ENCODE results near the gene SNED1. TPM values are rescaled to one million over a fixed set of nuclear protein-coding genes. Genes with fewer than 3 reads are reported as not detected.

The SNED1 gene
- total and polyA plus RNA-seq, 2 experiments from 2014 or later: 6.1 to 29.4 TPM

DNA sequence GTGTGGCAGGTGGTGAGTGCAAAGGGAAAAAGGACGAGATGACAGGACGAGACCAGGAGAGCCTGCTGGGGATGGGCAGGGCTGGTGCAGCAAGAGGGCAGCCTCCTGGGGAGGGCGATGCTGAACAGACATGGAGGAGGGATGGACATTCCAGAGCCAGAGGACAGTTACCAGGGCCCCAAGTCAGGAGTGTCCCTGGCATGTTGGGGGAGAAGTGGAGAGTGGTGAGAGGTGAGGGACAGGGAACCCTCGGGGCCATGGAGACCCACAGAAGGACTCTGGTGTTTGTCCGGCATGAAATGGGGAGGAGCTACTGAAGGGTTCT is 84.6 kb downstream of the SNED1 start:
- in situ Hi-C loops (cut with MboI): no loop called here
- H3K4me1 ChIP-seq (ENCODE audit: insufficient read depth): no peaks in the 10 kb centered on the region
- H3K36me3 ChIP-seq (ENCODE audit: low read depth): peaks cover 25% of the 10 kb centered on the region
- H3K79me2 ChIP-seq (ENCODE audit: insufficient read depth): no peaks in the 10 kb centered on the region
- H3K9ac ChIP-seq: no peak overlapping the region
- H3K9me2 ChIP-seq (ENCODE audit: insufficient read depth): no peaks in the 10 kb centered on the region
- H3K4me3 ChIP-seq: no peak overlapping the region
- peaks cover 19% of the 10 kb centered on the region for H3F3A ChIP-seq (ENCODE audit: insufficient read depth)
- no peak overlapping the region for H3K27ac ChIP-seq
- H3K27me3 ChIP-seq (replicated peaks; ENCODE audit: insufficient read depth): no peaks in the 10 kb centered on the region
- no peaks in the 10 kb centered on the region for H4K20me1 ChIP-seq (ENCODE audit: insufficient read depth)
- TF ChIP-seq EZH2 (IDR thresholded peaks at IDR 0.05; ENCODE audit: insufficient read depth, poor library complexity, severe bottlenecking): no peak
- TF ChIP-seq EZH2phosphoT487 (IDR thresholded peaks at IDR 0.05; ENCODE audit: insufficient read depth, low read depth): no peak
- WGBS, 2 experiments (ENCODE audit: low coverage in 1 of 2, low lambda C conversion rate in 2 of 2, missing lambda C conversion rate in 2 of 2): 52 to 58% methylated on average over 5 of the region's 5 CpGs
- no peak overlapping the region for H2AFZ ChIP-seq
- H3K9me3 ChIP-seq (ENCODE audit: low read depth): no peaks in the 10 kb centered on the region
- no peak for DNase-seq
- no peak overlapping the region for H3K4me2 ChIP-seq (ENCODE audit: unreplicated experiment)

DNA sequence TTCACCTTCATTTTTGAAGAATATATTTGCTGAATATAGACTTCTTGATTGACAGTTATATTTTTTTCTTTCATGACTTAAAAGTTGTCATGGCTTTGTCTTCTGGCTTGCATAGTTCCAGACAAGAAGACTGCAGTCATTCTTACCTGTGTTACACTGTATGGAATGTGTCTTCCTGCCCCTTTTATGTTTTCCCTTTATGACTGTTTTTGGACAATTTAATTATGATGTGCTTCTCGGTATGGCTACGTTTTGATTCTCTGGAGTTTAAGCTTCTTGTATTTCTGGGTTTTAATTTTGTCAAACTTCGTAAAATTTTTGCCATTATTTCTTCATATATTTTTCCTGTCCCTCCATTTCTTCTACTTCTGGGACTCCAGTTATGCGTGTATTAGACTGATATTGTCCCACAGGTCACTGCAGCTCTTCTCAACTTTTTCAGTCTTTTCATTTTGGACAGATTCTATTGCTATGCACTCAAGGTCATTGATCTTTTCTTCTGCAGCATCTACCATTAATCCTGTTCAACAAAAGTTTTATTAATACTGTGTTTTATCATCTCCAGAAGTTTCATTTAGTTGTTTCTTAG is 86.5 kb downstream of the SNED1 start:
- peaks cover 18% of the 10 kb centered on the region for H3F3A ChIP-seq (ENCODE audit: insufficient read depth)
- no peak overlapping the region for H3K4me2 ChIP-seq (ENCODE audit: unreplicated experiment)
- WGBS, 2 experiments (ENCODE audit: low coverage in 1 of 2, low lambda C conversion rate in 2 of 2, missing lambda C conversion rate in 2 of 2): 89% methylated on average over 4 of the region's 4 CpGs
- H4K20me1 ChIP-seq (ENCODE audit: insufficient read depth): no peaks in the 10 kb centered on the region
- H3K27me3 ChIP-seq (replicated peaks; ENCODE audit: insufficient read depth): no peaks in the 10 kb centered on the region
- H3K9me2 ChIP-seq (ENCODE audit: insufficient read depth): no peaks in the 10 kb centered on the region
- no peaks in the 10 kb centered on the region for H3K4me1 ChIP-seq (ENCODE audit: insufficient read depth)
- DNase-seq: no peak
- H3K27ac ChIP-seq: no peak overlapping the region
- peaks cover 29% of the 10 kb centered on the region for H3K36me3 ChIP-seq (ENCODE audit: low read depth)
- H3K9ac ChIP-seq: no peak overlapping the region
- H3K9me3 ChIP-seq (ENCODE audit: low read depth): no peaks in the 10 kb centered on the region
- in situ Hi-C loops (cut with MboI): no loop called here
- H3K4me3 ChIP-seq: no peak overlapping the region
- TF ChIP-seq EZH2phosphoT487 (IDR thresholded peaks at IDR 0.05; ENCODE audit: insufficient read depth, low read depth) (no peak), EZH2 (IDR thresholded peaks at IDR 0.05; ENCODE audit: insufficient read depth, poor library complexity, severe bottlenecking) (no peak)
- H2AFZ ChIP-seq: no peak overlapping the region
- no peaks in the 10 kb centered on the region for H3K79me2 ChIP-seq (ENCODE audit: insufficient read depth)

DNA sequence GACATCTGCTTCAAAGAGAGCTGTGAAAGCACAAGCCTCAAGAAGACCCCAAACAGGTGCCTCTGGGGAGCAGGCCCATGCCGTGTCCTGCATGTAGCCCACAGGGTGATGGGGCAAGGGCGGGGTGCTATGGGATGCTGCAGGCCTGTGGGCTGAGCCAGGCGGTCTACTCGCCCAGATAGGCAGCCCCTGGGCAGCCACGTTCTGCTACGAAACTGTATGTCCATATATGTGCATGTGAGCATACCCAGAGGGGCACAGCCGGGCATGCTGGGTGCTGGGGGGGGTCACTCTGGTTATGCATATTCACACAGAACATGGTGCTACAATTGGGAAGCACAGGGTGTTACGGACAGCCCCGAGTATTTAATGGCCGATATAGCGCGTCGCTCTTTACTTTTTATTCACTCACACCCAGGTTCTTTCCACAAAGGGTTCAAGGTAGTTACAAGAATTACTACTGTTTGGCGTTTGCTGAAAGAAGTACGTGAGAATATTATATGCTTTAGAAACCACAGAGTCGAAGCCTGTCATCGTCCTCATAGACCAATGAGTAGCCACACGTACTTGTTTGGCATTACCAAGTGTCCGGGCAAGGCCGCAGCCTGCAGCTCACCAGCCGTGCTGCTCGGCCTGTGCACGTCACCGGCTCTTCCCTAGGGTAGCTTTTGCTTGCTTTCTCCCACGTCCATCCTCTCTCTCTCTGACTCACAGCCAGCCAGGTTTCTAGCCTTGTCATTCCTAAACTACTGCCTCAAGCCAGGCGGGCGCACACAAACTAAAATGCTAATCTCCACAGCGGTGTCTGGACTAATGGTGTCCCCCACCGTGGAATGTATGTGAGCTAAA is 89.2 kb downstream of the SNED1 start:
- DNase-seq: no peak
- in situ Hi-C loops (cut with MboI): no loop called here
- Histone ChIP-seq H3K9me2 (ENCODE audit: insufficient read depth) (no peaks in the 10 kb centered on the region), H3K4me2 (ENCODE audit: unreplicated experiment) (no peak overlapping the region), H2AFZ (no peak overlapping the region), H3K36me3 (ENCODE audit: low read depth) (peaks cover 41% of the 10 kb centered on the region), H3K27me3 (replicated peaks; ENCODE audit: insufficient read depth) (no peaks in the 10 kb centered on the region), H3K9me3 (ENCODE audit: low read depth) (no peaks in the 10 kb centered on the region), H3K4me3 (no peak overlapping the region), H4K20me1 (ENCODE audit: insufficient read depth) (no peaks in the 10 kb centered on the region), H3K4me1 (ENCODE audit: insufficient read depth) (no peaks in the 10 kb centered on the region), H3K9ac (no peak overlapping the region), H3K27ac (no peak overlapping the region), H3F3A (ENCODE audit: insufficient read depth) (peaks cover 13% of the 10 kb centered on the region), H3K79me2 (ENCODE audit: insufficient read depth) (no peaks in the 10 kb centered on the region)
- 92 to 93% methylated on average over 29 of the region's 29 CpGs for WGBS, 2 experiments (ENCODE audit: low coverage in 1 of 2, low lambda C conversion rate in 2 of 2, missing lambda C conversion rate in 2 of 2)
- TF ChIP-seq EZH2 (IDR thresholded peaks at IDR 0.05; ENCODE audit: insufficient read depth, poor library complexity, severe bottlenecking) (no peak), EZH2phosphoT487 (IDR thresholded peaks at IDR 0.05; ENCODE audit: insufficient read depth, low read depth) (no peak)

DNA sequence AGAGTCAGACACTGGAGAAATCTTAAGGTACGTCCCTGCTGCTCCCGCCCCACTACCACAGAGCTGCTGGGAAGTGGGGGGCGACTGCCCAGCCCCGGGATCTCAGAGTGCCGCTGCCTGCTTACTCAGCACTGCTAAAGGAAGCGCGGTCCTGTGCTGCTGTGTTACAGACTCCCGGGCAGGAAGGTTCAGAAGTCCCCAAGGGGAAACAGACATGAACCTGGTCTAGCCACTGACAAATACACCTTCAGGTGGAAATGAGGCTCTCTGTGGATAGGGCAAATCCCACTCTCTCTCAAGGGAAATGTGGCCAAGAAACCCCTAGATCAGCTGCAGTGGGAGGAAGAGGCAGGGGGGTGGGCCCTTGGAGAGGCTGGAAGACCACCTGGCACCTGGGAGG is 90.0 kb downstream of the SNED1 start:
- no peak overlapping the region for H3K27ac ChIP-seq
- H2AFZ ChIP-seq: no peak overlapping the region
- H3K79me2 ChIP-seq (ENCODE audit: insufficient read depth): no peaks in the 10 kb centered on the region
- peaks cover 47% of the 10 kb centered on the region for H3K36me3 ChIP-seq (ENCODE audit: low read depth)
- no peak for DNase-seq
- H3K9ac ChIP-seq: no peak overlapping the region
- no peaks in the 10 kb centered on the region for H3K9me3 ChIP-seq (ENCODE audit: low read depth)
- no peaks in the 10 kb centered on the region for H4K20me1 ChIP-seq (ENCODE audit: insufficient read depth)
- H3K27me3 ChIP-seq (replicated peaks; ENCODE audit: insufficient read depth): no peaks in the 10 kb centered on the region
- 95 to 98% methylated on average over 8 of the region's 8 CpGs for WGBS, 2 experiments (ENCODE audit: low coverage in 1 of 2, low lambda C conversion rate in 2 of 2, missing lambda C conversion rate in 2 of 2)
- H3F3A ChIP-seq (ENCODE audit: insufficient read depth): peaks cover 13% of the 10 kb centered on the region
- no peak overlapping the region for H3K4me3 ChIP-seq
- no peaks in the 10 kb centered on the region for H3K9me2 ChIP-seq (ENCODE audit: insufficient read depth)
- in situ Hi-C loops (cut with MboI): no loop called here
- no peak for TF ChIP-seq EZH2phosphoT487 (IDR thresholded peaks at IDR 0.05; ENCODE audit: insufficient read depth, low read depth)
- no peak for TF ChIP-seq EZH2 (IDR thresholded peaks at IDR 0.05; ENCODE audit: insufficient read depth, poor library complexity, severe bottlenecking)
- no peaks in the 10 kb centered on the region for H3K4me1 ChIP-seq (ENCODE audit: insufficient read depth)
- no peak overlapping the region for H3K4me2 ChIP-seq (ENCODE audit: unreplicated experiment)

Data from GM23248 (cell line).